Measurements from ENCODE around the gene ATRIP. TPM values are rescaled to one million over a fixed set of nuclear protein-coding genes. Genes with fewer than 3 reads are reported as not detected.
A peak's percentile ranks its signal among the peaks of the same experiment; 100 is the strongest.

The ATRIP gene
- total and polyA plus RNA-seq, 4 experiments from 2014 or later, result 11.3 to 15.4 (median 15.1) TPM

DNA sequence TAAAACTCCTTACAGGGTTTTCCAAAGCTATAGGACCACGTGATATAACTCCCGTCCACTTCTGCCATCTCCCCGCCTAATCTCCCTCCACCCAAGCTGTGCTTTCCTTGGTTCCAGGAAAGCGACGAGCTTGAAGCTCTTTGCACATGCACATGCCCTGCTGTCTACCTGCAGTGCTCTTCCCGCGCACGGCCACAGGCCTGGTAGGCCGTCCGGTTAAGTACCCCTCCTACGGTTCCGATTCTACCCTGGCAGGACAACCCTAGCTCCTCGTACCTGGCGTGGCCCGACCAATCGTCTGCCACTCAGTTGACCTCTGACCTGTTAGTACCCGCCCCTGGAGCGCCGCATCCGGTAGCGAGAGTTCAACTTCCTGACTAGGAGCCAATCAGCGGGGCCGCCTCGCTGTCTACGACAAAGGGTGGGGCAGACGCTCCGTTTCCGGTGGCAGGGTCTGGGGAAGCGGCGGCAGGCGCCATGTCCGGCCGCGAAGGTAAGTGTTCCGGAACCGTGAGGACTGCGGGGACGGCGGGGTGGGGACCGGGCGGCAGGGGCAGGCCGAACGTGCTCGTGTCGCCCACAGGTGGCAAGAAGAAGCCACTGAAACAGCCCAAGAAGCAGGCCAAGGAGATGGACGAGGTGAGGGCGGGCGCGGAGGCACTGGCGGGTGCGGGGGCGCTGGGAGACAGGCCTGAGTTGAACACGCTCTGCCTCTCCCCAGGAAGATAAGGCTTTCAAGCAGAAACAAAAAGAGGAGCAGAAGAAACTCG lies 6.5 kb upstream of the ATRIP start, which contains the start of the genes CCDC51 and TMA7:
TSS of gene CCDC51 (minus strand) at position 300 of the 770 bp plus-strand sequence. CDS start 4,991 bp downstream, outside the sequence.
TSS of gene TMA7 (plus strand) at position 438 of the 770 bp plus-strand sequence. CDS start at position 478, 40 bp downstream.
- peaks cover 14 to 36% of the 10 kb centered on the region in 2 donors for H3K36me3 Mint-ChIP-seq

DNA sequence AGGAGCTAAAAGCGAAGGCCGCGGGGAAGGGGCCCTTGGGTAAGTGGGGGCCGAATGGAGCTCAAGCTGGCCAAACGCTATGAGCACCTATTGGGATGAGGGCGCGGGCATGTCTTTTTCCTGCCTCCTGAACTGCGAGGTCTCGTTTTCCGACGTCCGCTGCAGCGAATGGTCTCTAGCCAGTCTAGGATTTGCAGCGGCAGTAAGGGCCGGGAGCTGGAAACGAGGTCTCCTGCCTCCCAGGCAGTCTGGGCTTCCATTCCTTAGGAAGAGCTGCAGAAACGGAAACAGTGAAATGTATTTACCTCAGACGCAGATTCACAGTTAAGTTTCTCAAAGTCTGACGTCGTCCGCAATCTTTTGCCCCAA lies 6.0 kb upstream of the ATRIP start:
- H3K27me3 Mint-ChIP-seq, result no peaks in the 10 kb centered on the region
- POLR2A ChIA-PET (ENCODE audit: partially characterized antibody), result interaction anchor here (0.6 to 3.4 kb wide), 24 partner anchors 11 to 1046 kb away, joined by 3 to 48 read pairs (median 5); partner anchors contain the start of genes NDUFAF3, NME6, PFKFB4 and PLXNB1

More for the DNA sequence above, 6.5 kb upstream of the ATRIP start, which contains the start of the genes CCDC51 and TMA7:
- peak within 1 kb of the TSS; percentile 93 to 95 for H3K4me3 ChIP-seq (ENCODE audit: low read length in 2 of 2)
- intact Hi-C loops (cut with micrococcal nuclease), result loop anchor here (1.0 kb wide), 4 partner anchors 33 to 139 kb away; partner anchors contain the start of gene NME6
- H3K27me3 ChIP-seq (ENCODE audit: insufficient read depth, low read length), result no peaks in the 10 kb centered on the region
- DNase-seq, result peak; percentile 96 to 99 (median 97)
- Mint-ChIP-seq H3K4me1 (peaks cover 16 to 40% (median 32%) of the 10 kb centered on the region in 4 donors), H3K27ac (peak within 1 kb of the TSS; percentile 91 to 100 (median 99)), H3K4me3 (peak within 1 kb of the TSS; percentile 86 to 99 (median 93)), H3K9me3 (no peaks in the 10 kb centered on the region), H3K27me3 (no peaks in the 10 kb centered on the region)
- H3K36me3 ChIP-seq (ENCODE audit: insufficient read depth, low read length), result peaks cover 31% of the 10 kb centered on the region
- POLR2A ChIA-PET (ENCODE audit: partially characterized antibody), result interaction anchor here (0.6 to 3.4 kb wide), 41 partner anchors 9 to 1898 kb away, joined by 3 to 48 read pairs (median 4); partner anchors contain the start of genes ARIH2, NDUFAF3, NME6 and PFKFB4
- CTCF ChIA-PET (ENCODE audit: partially characterized antibody), result interaction anchor here (0.6 to 4.1 kb wide), 21 partner anchors 10 to 857 kb away, joined by 3 to 41 read pairs (median 4); partner anchors contain the start of genes NDUFAF3, PFKFB4 and UQCRC1
- H3K27ac ChIP-seq (ENCODE audit: low read depth, low read length), result peak within 1 kb of the TSS; percentile 86
- no peaks in the 10 kb centered on the region for H3K9me3 ChIP-seq (ENCODE audit: control insufficient read depth in 1 of 2, low read length in 2 of 2)
- peaks cover 32% of the 10 kb centered on the region for H3K4me1 ChIP-seq (ENCODE audit: insufficient read depth, low read length)

DNA sequence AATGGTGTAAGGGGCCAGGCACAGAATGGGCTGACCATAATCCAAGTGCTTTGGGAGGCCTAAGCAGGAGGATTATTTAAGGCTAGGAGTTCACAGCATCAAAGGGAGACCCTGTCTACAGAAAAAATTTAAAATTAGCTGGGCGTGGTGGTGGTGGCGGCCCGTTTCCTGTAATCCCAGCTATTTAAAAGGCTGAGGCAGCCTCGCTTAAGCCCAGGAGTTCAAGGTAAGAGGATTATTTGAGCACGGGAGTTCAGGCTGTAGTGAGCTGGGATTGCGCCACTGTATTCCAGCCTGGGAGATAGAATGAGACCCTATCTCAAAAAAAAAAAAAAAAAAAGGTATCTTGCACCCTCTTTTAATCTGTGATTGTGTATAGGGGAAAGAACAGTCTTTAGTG lies 4.6 kb upstream of the ATRIP start:
- peaks cover 24 to 57% (median 42%) of the 10 kb centered on the region in 4 donors for H3K4me1 Mint-ChIP-seq

More for the DNA sequence above, 6.0 kb upstream of the ATRIP start:
- no peaks in the 10 kb centered on the region for H3K9me3 Mint-ChIP-seq
- intact Hi-C loops (cut with micrococcal nuclease), result loop anchor here (1.0 kb wide), 4 partner anchors 33 to 139 kb away; partner anchors contain the start of gene NME6
- peaks cover 31% of the 10 kb centered on the region for H3K36me3 ChIP-seq (ENCODE audit: insufficient read depth, low read length)
- H3K9me3 ChIP-seq (ENCODE audit: control insufficient read depth in 1 of 2, low read length in 2 of 2), result no peaks in the 10 kb centered on the region
- H3K4me1 ChIP-seq (ENCODE audit: insufficient read depth, low read length), result peaks cover 34% of the 10 kb centered on the region
- CTCF ChIA-PET (ENCODE audit: partially characterized antibody), result interaction anchor here (0.8 to 4.1 kb wide), 10 partner anchors 27 to 581 kb away, joined by 3 to 41 read pairs (median 8); partner anchors contain the start of genes NDUFAF3, PFKFB4 and UQCRC1
- no peaks in the 10 kb centered on the region for H3K27me3 ChIP-seq (ENCODE audit: insufficient read depth, low read length)
- peak overlapping the region; percentile 86 for H3K27ac ChIP-seq (ENCODE audit: low read depth, low read length)
- DNase-seq, result peak in 3 of 5 donors; percentile 24 to 41 (median 35)
- H3K27ac Mint-ChIP-seq, result peak overlapping the region; percentile 91 to 100 (median 99)
- H3K4me3 Mint-ChIP-seq, result peak overlapping the region; percentile 86 to 99 (median 93)
- H3K36me3 Mint-ChIP-seq, result peaks cover 14 to 36% of the 10 kb centered on the region in 2 donors
- peak overlapping the region; percentile 93 to 95 for H3K4me3 ChIP-seq (ENCODE audit: low read length in 2 of 2)
- peaks cover 17 to 45% (median 32%) of the 10 kb centered on the region in 4 donors for H3K4me1 Mint-ChIP-seq

DNA sequence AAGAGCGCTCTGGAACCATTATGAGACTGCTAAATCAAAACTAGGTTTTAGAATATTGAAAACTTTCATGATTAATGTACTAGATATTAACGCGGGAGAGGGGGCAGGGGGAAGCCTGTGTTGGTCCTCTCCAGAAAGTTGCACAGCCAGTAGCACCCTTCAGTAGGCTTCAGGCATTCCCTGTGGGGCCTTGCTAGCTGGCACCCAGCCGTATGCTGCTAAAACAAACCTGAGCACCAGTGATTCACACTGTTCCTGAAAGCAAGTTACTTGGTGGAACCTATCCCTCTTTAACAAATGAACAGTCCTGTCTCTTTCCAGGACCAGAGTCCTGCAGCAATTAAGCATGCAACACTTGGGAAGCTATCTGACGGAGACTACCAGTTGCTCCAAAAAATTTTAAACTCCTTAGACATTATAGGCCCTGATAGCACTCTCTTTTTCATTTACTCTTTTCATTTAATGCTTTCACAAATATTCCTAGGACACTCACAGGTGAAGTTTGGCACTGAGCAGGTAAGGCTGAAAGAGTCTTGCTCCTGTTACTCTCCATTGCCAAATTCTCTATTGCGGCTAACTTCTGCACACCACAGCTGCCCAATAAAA lies 1.2 kb upstream of the ATRIP start:
- H3K9me3 Mint-ChIP-seq, result peaks cover 0 to 3% (median 0%) of the 10 kb centered on the region in 8 donors
- no peaks in the 10 kb centered on the region for H3K27me3 Mint-ChIP-seq
- peak overlapping the region; percentile 83 to 96 (median 90) for H3K4me3 Mint-ChIP-seq
- intact Hi-C loops (cut with micrococcal nuclease), result no loop called here
- Histone ChIP-seq H3K4me1 (ENCODE audit: insufficient read depth, low read length) (peaks cover 37% of the 10 kb centered on the region), H3K9me3 (ENCODE audit: control insufficient read depth in 1 of 2, low read length in 2 of 2) (no peaks in the 10 kb centered on the region), H3K36me3 (ENCODE audit: insufficient read depth, low read length) (peaks cover 31% of the 10 kb centered on the region), H3K27ac (ENCODE audit: low read depth, low read length) (peak overlapping the region; percentile 68), H3K4me3 (ENCODE audit: low read length in 2 of 2) (peak overlapping the region in 1 of 2 donors; percentile 84), H3K27me3 (ENCODE audit: insufficient read depth, low read length) (no peaks in the 10 kb centered on the region)
- peak overlapping the region; percentile 83 to 97 (median 96) for H3K27ac Mint-ChIP-seq
- H3K36me3 Mint-ChIP-seq, result peaks cover 18 to 45% of the 10 kb centered on the region in 2 donors
- peaks cover 25 to 61% (median 45%) of the 10 kb centered on the region in 4 donors for H3K4me1 Mint-ChIP-seq
- ChIA-PET POLR2A (ENCODE audit: partially characterized antibody) (interaction anchor here (0.7 to 5.4 kb wide), 10 partner anchors 10 to 269 kb away, joined by 3 to 56 read pairs (median 14); partner anchors contain the start of genes PFKFB4 and PLXNB1), CTCF (ENCODE audit: partially characterized antibody) (interaction anchor here (1.0 to 5.0 kb wide), 9 partner anchors 8 to 104 kb away, joined by 3 to 87 read pairs (median 3); no protein-coding TSS in a partner anchor)
- DNase-seq, result no peak

More for the DNA sequence above, 4.6 kb upstream of the ATRIP start:
- H3K27ac Mint-ChIP-seq, result peak overlapping the region; percentile 91 to 100 (median 99)
- peaks cover 36% of the 10 kb centered on the region for H3K4me1 ChIP-seq (ENCODE audit: insufficient read depth, low read length)
- ChIA-PET POLR2A (ENCODE audit: partially characterized antibody) (interaction anchor here (1.3 to 3.4 kb wide), 3 partner anchors 26 to 31 kb away, joined by 5 to 48 read pairs (median 29); no protein-coding TSS in a partner anchor), CTCF (ENCODE audit: partially characterized antibody) (interaction anchor here (1.0 to 4.1 kb wide), 3 partner anchors 31 to 67 kb away, joined by 4 to 41 read pairs (median 30); no protein-coding TSS in a partner anchor)
- peaks cover 0 to 3% (median 0%) of the 10 kb centered on the region in 8 donors for H3K9me3 Mint-ChIP-seq
- H3K36me3 Mint-ChIP-seq, result peaks cover 14 to 45% of the 10 kb centered on the region in 2 donors
- no peak for DNase-seq
- no peak overlapping the region for H3K4me3 ChIP-seq (ENCODE audit: low read length in 2 of 2)
- H3K9me3 ChIP-seq (ENCODE audit: control insufficient read depth in 1 of 2, low read length in 2 of 2), result no peaks in the 10 kb centered on the region
- H3K36me3 ChIP-seq (ENCODE audit: insufficient read depth, low read length), result peaks cover 31% of the 10 kb centered on the region
- H3K27me3 ChIP-seq (ENCODE audit: insufficient read depth, low read length), result no peaks in the 10 kb centered on the region
- peak overlapping the region; percentile 86 for H3K27ac ChIP-seq (ENCODE audit: low read depth, low read length)
- intact Hi-C loops (cut with micrococcal nuclease), result no loop called here
- H3K27me3 Mint-ChIP-seq, result no peaks in the 10 kb centered on the region
- H3K4me3 Mint-ChIP-seq, result peak overlapping the region; percentile 86 to 99 (median 93)

DNA sequence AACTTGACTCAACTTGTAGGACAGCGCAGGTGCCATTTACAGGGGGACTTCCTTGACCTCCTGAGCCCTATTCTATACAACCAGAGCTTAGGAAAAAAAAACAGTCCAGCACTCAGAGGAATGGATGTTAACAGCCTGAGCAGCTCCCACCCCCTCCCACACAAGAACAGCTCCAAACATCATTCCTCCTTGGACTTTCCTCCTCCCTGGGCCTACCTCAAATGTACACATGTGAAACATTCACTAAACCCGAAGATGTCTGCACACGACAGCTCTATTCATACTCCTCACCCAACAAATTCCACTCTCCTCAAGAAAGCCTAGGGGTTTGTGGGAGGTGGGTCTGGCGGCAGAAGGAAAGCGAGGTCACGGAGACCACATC lies 503 bp upstream of the ATRIP start:
- Histone ChIP-seq H3K27me3 (ENCODE audit: insufficient read depth, low read length) (no peaks in the 10 kb centered on the region), H3K36me3 (ENCODE audit: insufficient read depth, low read length) (peaks cover 31% of the 10 kb centered on the region), H3K27ac (ENCODE audit: low read depth, low read length) (peak overlapping the region; percentile 68), H3K4me1 (ENCODE audit: insufficient read depth, low read length) (peaks cover 36% of the 10 kb centered on the region), H3K4me3 (ENCODE audit: low read length in 2 of 2) (peak overlapping the region; percentile 48 to 84), H3K9me3 (ENCODE audit: control insufficient read depth in 1 of 2, low read length in 2 of 2) (no peaks in the 10 kb centered on the region)
- CTCF ChIA-PET (ENCODE audit: partially characterized antibody), result interaction anchor here (1.0 to 5.0 kb wide), 9 partner anchors 8 to 104 kb away, joined by 3 to 87 read pairs (median 3); no protein-coding TSS in a partner anchor
- POLR2A ChIA-PET (ENCODE audit: partially characterized antibody), result interaction anchor here (0.7 to 5.4 kb wide), 16 partner anchors 9 to 258 kb away, joined by 3 to 56 read pairs (median 6); partner anchors contain the start of genes CDC25A, PFKFB4 and PLXNB1
- Mint-ChIP-seq H3K36me3 (peaks cover 18 to 39% of the 10 kb centered on the region in 2 donors), H3K4me1 (peaks cover 25 to 55% (median 41%) of the 10 kb centered on the region in 4 donors), H3K27me3 (no peaks in the 10 kb centered on the region), H3K4me3 (peak overlapping the region; percentile 83 to 96 (median 90)), H3K27ac (peak overlapping the region; percentile 91 to 97 (median 96)), H3K9me3 (peaks cover 0 to 3% (median 0%) of the 10 kb centered on the region in 8 donors)
- intact Hi-C loops (cut with micrococcal nuclease), result loop anchor here (1.0 kb wide), 2 partner anchors 10 to 33 kb away; no protein-coding TSS in a partner anchor
- DNase-seq, result no peak

DNA sequence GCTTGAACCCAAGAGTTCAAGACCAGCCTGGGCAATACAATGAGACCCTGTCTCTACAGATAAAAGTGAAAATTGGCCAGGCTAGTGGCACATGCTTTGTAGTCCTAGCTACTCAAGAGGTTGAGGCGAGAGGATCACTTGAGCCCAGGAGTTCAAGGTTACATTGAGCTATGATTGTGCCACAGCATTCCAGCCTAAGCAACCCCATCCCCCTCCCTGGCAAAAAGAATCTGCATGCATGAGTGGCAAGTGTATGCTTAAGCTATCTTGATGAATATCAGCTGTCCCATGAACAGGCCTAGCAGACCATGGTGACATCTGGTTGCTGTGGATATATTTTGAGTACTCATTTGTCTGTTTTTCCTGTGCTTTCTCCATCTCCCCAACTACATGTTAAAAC lies 4.7 kb downstream of the ATRIP start:
- Mint-ChIP-seq H3K9me3 (no peaks in the 10 kb centered on the region), H3K4me3 (no peak overlapping the region), H3K27ac (no peak overlapping the region), H3K36me3 (peaks cover 17 to 42% of the 10 kb centered on the region in 2 donors), H3K27me3 (no peaks in the 10 kb centered on the region), H3K4me1 (peaks cover 10 to 29% (median 19%) of the 10 kb centered on the region in 4 donors)
- DNase-seq, result no peak
- H3K4me3 ChIP-seq (ENCODE audit: low read length in 2 of 2), result no peak overlapping the region
- H3K27ac ChIP-seq (ENCODE audit: low read depth, low read length), result no peak overlapping the region
- no peaks in the 10 kb centered on the region for H3K9me3 ChIP-seq (ENCODE audit: control insufficient read depth in 1 of 2, low read length in 2 of 2)
- H3K4me1 ChIP-seq (ENCODE audit: insufficient read depth, low read length), result peaks cover 13% of the 10 kb centered on the region
- H3K27me3 ChIP-seq (ENCODE audit: insufficient read depth, low read length), result no peaks in the 10 kb centered on the region
- peaks cover 26% of the 10 kb centered on the region for H3K36me3 ChIP-seq (ENCODE audit: insufficient read depth, low read length)
- intact Hi-C loops (cut with micrococcal nuclease), result no loop called here
- CTCF ChIA-PET (ENCODE audit: partially characterized antibody), result interaction anchor here (1.5 to 5.1 kb wide), 3 partner anchors 14 to 51 kb away, joined by 3 to 35 read pairs (median 6); no protein-coding TSS in a partner anchor
- POLR2A ChIA-PET (ENCODE audit: partially characterized antibody), result interaction anchor here (1.7 to 2.5 kb wide), 2 partner anchors 11 to 21 kb away, joined by 5 to 7 read pairs; partner anchors contain the start of genes CCDC51 and TMA7

Data from CD4-positive, alpha-beta memory T cell (primary cell).